Stimulated activated CD4-positive, alpha-beta T cell treated with anti-CD3 and anti-CD28 coated beads, Interleukin-12 subunit alpha, Interleukin-12 subunit beta, amount 100 ng/mL, for 48 hours (primary cell): ENCODE data around the gene TNF.

Experiments
- DNase-seq, 3 donors: peaks; one replicate each; pipeline ENCODE4 v3.0.0-alpha.2; 2020; ENCODE audit warnings: low read depth in 2 of 3, low spot score in 1 of 3

The TNF gene

GRCh38 chr6:31543639-31544038, 31.7 kb upstream of the TNF start:
- no peak for DNase-seq

- no peak for DNase-seq
Measured at GRCh38 chr6:31544676-31545075, 30.7 kb upstream of the TNF start.

- DNase-seq, result no peak
Measured at GRCh38 chr6:31545291-31545690, 30.1 kb upstream of the TNF start.

GRCh38 chr6:31546339-31546957, 28.9 kb upstream of the TNF start, which contains the start of gene ATP6V1G2:
TSS of gene ATP6V1G2 (minus strand) at chr6:31546608. CDS start at chr6:31546559, 49 bp downstream.
- DNase-seq, result peak; percentile 84 to 94 (median 91)

- DNase-seq, result peak; percentile 89 to 91 (median 89)
Measured at GRCh38 chr6:31546958-31547726, 28.2 kb upstream of the TNF start, which contains the start of gene NFKBIL1. TSS of gene NFKBIL1 (plus strand) at chr6:31547608. CDS start at chr6:31547695, 87 bp downstream.

GRCh38 chr6:31547727-31548543, 27.4 kb upstream of the TNF start:
- no peak for DNase-seq

GRCh38 chr6:31548544-31548873, 26.9 kb upstream of the TNF start:
- DNase-seq, result no peak

GRCh38 chr6:31551371-31551770, 24.0 kb upstream of the TNF start:
- DNase-seq, result peak in 1 of 3 donors; percentile 44

- no peak for DNase-seq
Measured at GRCh38 chr6:31556307-31556706, 19.1 kb upstream of the TNF start.

GRCh38 chr6:31557443-31558317, 17.7 kb upstream of the TNF start:
- DNase-seq, result no peak

GRCh38 chr6:31558318-31558625, 17.1 kb upstream of the TNF start:
- DNase-seq, result no peak

GRCh38 chr6:31558631-31559500, 16.5 kb upstream of the TNF start:
- DNase-seq, result peak in 2 of 3 donors; percentile 68 to 70

- DNase-seq, result no peak
Measured at GRCh38 chr6:31559606-31559957, 15.8 kb upstream of the TNF start.

- no peak for DNase-seq
Measured at GRCh38 chr6:31559958-31560696, 15.2 kb upstream of the TNF start.

GRCh38 chr6:31560697-31561058, 14.7 kb upstream of the TNF start:
- DNase-seq, result no peak

GRCh38 chr6:31567531-31568370, 7.6 kb upstream of the TNF start:
- no peak for DNase-seq

GRCh38 chr6:31568537-31568961, 6.8 kb upstream of the TNF start:
- peak in 2 of 3 donors; percentile 65 to 76 for DNase-seq

- DNase-seq, result no peak
Measured at GRCh38 chr6:31569861-31570536, 5.4 kb upstream of the TNF start.
